Epidermal melanocyte (primary cell): ENCODE measurements around the gene MORN1.
A peak's percentile ranks its signal among the peaks of the same experiment; 100 is the strongest.

Experiments
- DNase-seq: peaks from one replicate; pipeline ENCODE4 v3.0.0; 2011; ENCODE audit warnings: low spot score; ENCODE audit not compliant: insufficient read length

Gene MORN1

DNA sequence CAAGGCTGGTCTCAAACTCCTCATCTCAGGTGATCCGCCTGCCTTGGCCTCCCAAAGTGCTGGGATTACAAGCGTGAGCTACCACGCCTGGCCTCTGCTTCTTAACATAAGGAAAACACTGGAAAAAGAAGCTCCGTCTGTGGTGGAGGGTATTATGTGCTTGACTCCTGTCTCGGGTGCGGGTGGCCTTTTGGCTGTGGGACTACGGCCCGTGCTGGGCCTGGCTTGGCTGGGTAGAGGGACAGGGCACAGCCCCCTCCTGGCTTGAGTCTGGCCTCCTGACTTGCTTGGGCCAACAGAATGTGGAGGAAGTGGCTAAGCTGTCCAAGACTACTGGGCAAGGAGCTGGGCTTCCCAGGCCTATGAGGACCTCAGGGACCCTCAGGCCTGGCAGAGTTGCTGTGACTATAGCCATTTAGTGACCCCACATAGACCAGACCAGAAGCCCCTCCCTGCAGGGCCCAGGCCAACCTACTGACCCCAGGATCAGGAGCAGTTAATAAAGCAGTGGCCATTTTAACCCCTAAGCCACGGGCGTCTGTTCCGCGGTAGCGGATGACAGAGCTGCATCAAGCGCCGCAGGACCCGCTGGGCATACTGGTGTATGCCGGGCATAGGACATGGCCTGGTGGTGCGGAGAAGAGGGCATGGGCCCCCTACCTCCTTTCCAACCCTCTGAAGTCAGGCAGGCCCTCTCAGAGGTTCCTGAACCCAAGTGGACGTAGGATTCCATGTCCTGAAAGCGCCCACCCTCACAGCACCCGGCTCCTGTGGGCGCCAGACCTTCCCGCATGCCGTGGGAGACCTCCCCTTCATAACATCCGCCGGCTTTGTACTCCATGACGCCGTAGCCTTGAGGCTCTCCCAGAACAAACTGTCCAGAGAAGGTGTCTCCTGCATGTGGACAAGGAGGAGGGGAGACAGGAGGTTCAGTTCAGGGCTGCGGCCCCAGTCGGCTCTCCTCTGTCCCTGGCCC lies 4.4 kb downstream of the MORN1 start:
- no peak for DNase-seq

- DNase-seq, result no peak
Observed at GRCh38 chr1:2385606-2386280, 5.6 kb downstream of the MORN1 start.

GRCh38 chr1:2384941-2385481 lies 6.3 kb downstream of the MORN1 start:
- DNase-seq, result no peak

DNA sequence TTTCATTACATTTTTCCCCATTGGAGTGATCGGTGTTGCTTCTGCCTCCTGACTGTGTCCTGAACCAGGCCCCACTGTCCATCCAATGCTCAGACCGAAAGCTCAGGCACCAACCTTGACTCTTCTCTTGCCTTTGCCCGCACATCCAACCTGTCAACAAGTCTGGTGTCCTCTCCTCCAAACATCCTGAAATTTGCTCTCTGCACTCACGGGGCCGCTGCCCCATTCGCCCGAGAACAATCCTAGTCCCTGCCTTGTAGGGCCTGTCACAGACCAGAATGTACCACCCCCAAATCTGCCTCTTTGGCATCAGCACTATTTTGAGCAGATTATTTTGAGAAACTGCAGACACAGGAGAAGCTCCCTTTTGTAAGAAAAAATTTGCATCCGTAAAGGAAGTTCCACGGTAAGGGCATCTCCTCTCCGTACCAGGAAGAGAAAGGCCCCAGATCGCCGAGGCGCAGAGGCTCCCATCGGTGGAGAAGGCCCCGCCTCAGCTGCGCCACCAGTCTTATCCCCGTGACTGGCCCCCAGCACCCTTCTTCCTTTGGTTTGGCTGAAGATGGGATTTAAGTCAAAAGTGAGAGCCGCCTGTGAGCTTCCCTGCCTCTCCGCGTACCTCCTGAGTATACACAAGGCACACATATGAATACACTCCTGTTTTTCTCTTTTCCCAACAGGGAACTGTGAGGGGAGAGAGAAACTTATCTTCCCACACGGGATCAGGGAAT lies 7.1 kb downstream of the MORN1 start:
- no peak for DNase-seq

DNA sequence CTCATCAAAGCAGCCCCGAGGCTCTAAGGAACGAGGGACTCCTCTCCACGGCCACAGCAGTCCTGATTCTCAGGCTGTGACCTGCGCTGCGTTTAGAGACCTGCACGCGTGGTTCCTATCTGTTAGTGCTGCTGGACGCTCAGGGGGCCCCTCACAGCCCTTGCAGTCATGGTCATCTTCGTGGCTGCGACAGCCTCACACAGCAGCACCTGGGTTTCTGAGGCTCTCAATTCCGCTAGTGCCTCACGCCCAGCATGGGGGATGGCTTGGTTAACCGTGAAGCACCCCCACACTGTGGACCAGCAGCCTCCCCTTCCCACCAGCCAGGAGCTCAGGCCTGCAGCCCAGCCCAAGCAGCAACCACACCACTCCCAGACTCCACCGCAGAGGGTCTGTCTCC lies 7.8 kb downstream of the MORN1 start:
- no peak for DNase-seq

- DNase-seq, result no peak
Observed at GRCh38 chr1:2382621-2383361, 8.6 kb downstream of the MORN1 start.

DNA sequence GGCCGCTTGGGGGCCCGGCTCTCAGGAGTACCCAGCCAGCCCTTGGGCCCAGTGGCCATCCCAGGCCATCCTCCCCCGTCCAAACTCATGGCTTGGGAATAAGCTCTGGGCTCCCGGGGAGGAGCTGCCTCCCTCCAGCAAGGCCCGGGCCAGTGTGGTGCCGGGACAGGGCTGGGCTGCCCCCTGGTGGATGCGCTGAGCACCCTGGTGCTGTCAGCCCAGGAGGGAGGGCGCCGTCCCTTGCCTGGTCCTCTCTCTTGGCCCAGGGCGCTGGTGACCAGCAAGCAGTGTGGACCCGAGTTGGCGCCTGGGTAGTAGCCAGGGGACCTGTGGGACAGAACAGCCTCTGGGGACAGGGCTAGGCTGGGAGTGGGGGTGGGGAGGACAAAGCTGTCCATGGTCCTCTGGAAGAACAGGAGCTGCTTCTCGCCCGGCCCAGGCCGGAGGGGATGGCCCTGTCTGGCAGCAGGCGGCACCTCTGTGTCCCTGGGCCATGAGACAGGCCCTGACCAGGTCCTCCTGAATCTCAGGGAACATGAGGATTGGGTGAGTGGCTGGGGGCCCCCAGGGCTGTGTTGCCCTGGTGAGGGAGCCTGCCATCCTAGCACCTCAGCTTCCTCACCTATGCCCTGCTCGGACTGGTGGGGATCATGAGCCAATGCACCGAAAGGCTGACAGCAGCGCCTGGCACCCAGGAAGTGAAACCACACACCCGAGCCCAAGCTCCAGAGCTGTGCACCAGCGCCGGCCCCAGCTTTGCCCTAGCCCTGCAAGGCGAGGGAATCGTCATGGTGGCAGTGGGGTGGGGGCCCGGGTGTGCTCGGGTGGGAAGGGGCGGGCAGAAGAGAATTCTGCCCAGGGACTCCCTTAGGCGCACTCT lies 9.4 kb downstream of the MORN1 start:
- DNase-seq, result peak; percentile 97

DNA sequence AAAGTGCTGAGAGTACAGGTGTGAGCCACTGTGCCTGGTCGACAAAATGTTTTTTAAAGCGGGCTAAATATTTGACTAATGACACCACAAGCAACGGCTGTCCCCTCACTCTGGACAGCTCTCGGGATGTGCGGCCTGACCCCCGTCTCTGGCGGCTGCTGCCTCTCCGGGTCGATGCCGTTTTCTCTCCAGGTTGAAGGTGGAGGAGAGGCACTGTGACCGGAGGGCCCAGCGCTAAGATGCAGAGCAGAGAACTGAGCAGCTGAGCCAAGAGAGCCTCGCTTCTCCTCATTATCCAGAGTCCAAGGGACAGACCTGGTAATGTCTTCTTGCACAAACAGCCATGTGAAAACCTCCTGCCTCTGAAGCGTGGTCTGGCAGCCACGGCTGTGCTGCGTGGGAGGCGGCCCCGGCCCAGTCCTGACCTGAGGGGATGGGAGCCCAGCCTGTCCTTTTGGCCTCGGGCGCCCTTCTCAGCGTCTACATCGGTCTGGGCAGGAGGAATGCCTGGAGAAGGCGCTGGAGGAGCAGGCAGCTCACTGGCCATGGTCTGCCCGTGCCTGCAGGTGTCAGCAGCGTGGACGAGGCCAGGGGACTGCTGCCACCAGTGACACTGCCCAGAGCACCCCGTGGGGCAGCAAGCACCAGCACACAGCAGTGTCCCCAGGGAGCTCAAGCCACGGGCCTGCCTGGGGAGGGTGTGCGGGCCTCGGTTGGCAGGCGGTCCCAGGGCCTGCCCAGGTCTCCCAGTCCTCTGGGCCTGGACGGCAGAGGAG lies 10.3 kb downstream of the MORN1 start:
- no peak for DNase-seq

DNA sequence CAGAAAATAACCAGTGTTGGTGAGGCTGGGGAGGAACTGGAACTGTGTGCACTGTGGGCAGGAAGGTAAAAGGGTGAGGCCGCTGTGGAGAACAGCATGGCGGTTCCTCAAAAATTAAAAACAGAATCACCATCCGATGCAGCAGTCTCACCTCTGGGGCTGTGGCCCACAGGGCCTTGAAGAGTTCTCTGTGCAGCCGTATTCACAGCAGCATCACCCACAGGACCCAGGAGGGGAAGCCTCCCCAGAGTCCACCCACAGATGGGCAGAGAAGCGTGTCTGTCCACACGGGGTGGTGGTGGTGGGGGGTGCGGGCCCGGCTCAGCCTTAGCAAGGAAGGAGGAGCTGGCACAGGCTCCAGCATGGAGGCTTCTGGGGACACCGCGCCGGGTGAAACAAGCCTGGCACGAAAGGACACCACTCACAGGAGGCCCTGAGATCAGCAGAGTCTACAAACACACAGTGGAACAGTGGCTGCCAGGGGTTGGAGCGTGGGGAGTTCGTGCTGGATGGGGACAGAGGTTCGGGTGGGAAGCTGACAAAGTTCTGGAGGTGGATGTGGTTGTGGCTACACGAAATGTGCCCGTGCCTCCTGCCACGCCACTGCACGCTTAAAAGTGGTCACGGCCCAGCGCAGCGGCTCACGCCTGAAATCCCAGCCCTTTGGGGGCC lies 11.5 kb downstream of the MORN1 start:
- no peak for DNase-seq

DNA sequence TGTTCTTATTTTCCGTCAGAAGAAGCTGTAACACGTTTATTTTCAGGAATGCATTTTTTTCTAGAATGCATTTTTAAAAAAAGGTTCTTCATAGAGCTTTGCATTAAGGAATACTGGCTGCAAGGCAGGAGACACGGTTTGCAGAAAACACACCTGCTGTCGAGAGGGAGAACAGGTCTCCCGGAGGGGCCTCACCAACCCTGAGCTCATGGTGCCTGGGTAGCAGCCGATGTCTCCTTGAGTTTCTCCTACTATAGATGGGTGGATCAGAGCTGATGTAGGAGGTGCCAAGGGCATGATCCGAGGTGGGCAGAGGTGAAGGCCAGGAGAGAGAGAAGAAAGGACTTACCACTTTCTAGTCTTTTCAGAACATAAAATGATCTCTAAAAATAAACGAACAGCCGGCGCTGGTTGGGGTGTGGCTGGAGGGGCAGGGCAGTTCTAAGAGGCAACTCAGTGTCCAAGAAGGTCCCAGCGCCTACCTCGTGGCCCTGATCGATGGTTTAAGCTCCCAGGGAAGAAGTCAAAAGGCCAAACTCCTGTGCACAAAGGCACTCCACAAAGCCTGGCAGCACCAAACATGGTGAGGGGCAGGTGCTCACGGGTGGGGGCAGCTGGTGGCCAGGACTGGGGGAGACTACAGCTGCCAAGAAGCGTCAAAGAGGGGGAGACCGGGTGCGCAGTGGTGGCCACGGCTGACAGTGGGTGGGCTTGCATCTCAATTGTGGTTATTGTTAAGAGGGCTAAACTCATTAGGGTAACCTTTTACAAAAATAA lies 12.2 kb downstream of the MORN1 start:
- no peak for DNase-seq

- no peak for DNase-seq
Observed at GRCh38 chr1:2378441-2378851, 12.9 kb downstream of the MORN1 start.

DNA sequence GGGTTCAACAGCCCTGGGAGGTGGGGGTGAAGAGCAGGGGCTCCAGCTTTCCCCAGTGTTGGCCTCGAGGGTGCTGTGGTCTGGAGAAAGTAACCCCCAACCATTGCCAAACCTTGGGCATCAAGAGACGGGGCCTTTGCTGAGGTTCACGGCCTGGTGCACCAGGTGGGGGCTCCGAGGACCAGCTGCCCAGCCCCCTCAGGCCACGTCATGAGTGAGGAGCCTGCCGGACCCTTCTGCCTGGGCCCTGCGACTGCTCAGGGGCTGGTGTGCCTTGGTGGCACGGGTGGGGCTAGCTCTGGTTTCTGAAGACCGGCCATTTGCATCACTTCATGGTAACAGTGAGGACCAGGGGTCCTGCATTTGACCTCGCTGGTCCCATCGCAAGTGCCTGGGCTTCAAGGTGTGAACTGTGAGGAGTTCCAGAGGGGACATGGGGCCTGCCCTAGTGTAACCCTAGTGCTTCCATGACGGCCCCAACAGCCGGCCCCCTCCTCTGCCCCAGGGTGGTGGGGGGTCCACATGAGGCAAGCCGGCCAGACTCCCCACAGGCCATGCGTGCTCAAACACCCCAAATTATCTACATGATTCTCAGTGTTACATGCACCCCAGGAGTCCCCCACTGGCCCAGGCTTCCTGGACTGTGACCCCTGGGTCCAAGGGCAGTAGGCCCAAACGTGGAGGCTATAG lies 13.5 kb downstream of the MORN1 start:
- no peak for DNase-seq

DNA sequence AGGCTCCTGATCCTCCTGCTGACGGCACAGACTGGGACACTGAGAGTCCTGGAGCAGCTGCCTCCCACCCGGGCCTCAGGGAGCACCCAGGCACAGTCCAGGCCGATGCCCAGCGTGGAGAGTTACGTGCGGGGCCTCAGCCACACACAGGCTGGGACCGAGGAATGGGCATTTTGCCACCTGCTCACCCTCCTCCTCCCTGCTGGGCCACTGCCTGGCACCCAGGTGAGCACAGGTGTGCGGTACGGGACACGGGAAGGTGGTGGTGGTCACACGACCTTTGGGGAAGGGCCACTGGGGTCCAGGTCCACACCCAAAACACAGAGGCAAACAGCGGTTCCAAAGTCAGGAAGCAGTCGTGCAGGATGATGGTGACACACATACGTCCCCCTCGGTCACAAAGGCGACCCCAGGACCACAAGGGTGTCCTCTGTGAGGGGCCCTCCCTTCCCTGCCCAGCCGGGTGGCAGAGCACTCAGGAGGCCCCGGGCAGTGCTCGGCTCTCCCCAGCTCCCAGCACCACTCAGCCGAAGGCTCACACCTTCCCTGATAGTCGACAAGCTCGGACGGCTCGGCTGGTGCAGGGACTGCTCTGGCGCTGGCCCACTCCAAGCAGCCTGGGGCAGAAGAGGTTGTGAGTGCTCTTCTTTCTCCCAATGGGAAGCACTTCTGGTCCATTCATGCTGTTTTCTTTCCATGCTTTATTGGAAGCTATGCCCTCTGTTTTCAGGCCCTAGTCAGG lies 14.3 kb downstream of the MORN1 start:
- DNase-seq, result no peak

DNA sequence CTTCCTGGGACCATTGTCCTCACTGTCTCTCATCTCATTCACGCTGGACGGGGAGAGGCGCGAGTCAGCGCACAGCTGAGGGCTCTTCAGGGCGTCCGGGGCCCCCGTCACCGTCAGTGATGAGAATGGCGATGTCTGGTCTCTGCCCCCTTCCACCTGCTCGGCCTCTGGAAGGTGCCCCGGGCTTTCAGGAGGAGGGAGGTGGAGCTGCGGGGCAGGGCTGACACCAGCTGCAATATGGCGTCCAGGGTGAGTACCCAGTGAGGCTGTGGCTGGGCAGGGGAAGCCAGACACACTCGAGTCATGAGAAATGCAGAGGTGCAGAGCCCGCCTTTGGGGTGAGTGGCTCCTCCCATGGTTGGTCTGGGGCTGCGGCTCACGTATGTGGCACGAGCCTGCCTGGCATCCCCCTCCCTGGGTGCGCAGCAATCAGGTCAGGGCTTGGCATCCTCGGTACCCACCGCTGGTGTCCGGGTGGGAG lies 15.1 kb downstream of the MORN1 start:
- no peak for DNase-seq

- DNase-seq, result no peak
Observed at GRCh38 chr1:2375923-2376260, 15.5 kb downstream of the MORN1 start.

DNA sequence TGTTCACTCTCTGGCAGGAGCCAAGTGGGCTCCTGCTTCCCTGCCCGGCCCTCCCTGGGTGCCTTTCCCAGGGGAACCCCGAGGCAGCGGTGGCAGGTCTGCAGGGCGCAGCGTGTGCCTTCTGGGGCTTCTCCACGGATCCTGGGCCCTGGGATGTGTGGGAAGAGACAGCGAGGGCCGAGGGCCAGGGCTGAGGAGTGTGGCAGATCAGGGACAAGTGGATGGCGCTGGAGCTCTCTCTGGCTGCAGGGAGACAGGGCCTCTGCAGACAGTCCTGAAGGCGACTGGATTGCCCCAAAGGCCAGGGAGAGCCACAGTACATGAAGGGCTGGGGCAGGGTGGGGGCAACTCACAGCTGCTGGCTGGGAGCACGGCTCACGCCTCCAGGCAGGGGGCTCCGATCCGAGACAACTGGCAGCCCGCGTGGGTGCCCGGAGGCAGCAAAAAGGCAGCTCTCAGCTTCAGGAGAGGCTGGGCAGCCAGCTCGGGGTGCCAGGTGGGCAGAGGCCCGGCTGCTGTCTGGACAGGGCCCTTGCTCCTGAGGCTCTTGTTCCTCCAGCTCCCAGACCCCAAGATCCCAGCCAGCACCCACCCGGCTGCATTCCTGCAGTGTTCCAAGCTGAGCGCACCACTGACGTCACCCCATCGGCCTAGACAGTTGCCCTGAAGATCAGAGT lies 16.0 kb downstream of the MORN1 start:
- no peak for DNase-seq
